Tibial nerve (tissue), 3 donors: ENCODE results near the gene ALDOC.

ENCODE experiments used
- EP300 ChIP-seq, 2 donors: sonication (generic); formaldehyde crosslinking; IDR thresholded peaks; one replicate each; pipeline ENCODE4 v1.6.1; 2017; ENCODE audit warnings: antibody characterized with exemption in 2 of 2, mild to moderate bottlenecking in 1 of 2
- POLR2A ChIP-seq, 2 donors: fragments of 450-650 bp; IDR thresholded peaks; one replicate each; pipeline ENCODE4 v1.6.1; 2017; ENCODE audit warnings: antibody characterized with exemption in 2 of 2, mild to moderate bottlenecking in 2 of 2, moderate library complexity in 2 of 2

GRCh38 chr17:28574526-28574925 lies 2.2 kb downstream of the ALDOC start:
- TF ChIP-seq EP300 (IDR thresholded peaks at IDR 0.05): no peak
- TF ChIP-seq POLR2A (IDR thresholded peaks at IDR 0.05): no peak
